Left renal cortex interstitium (tissue), 4 donors: Measurements from ENCODE around the gene ATL2. TPM values are rescaled to one million over a fixed set of nuclear protein-coding genes. Genes with fewer than 3 reads are reported as not detected.
"Not testable (repeated sequence)": the region's sequence is repeated elsewhere in the genome, so short reads cannot be mapped to it uniquely, and the experiment has no call there.

Source experiments
- DNase-seq, 4 donors: peaks; one replicate each; pipeline ENCODE4 v3.0.0-alpha.2; 2013; ENCODE audit warnings: low read depth in 4 of 4, low spot score in 2 of 4, missing footprints in 1 of 4
- polyA plus RNA-seq, 4 donors: library from polyadenylated mRNA; unstranded; fragments of 120-200 nt; gene quantifications; one replicate each; pipeline ENCODE4 v1.2.1, GENCODE V29; 2013; ENCODE audit not compliant: insufficient read length in 4 of 4

Gene ATL2
- polyA plus RNA-seq, 4 donors: 53.5 to 76.0 (median 63.7) TPM

GRCh38 chr2:38394041-38394440, 17.0 kb upstream of the ATL2 start:
- no peak for DNase-seq

GRCh38 chr2:38390947-38391346, 13.9 kb upstream of the ATL2 start:
- no peak for DNase-seq

GRCh38 chr2:38387887-38388286, 10.8 kb upstream of the ATL2 start:
- no peak for DNase-seq

GRCh38 chr2:38386821-38387220, 9.7 kb upstream of the ATL2 start:
- DNase-seq: no peak

GRCh38 chr2:38386377-38386776, 9.3 kb upstream of the ATL2 start:
- no peak for DNase-seq

GRCh38 chr2:38384338-38384737, 7.3 kb upstream of the ATL2 start:
- no peak for DNase-seq

GRCh38 chr2:38383741-38384140, 6.7 kb upstream of the ATL2 start:
- not testable (repeated sequence) for DNase-seq

GRCh38 chr2:38381381-38382143, 4.5 kb upstream of the ATL2 start:
- no peak for DNase-seq

- DNase-seq: no peak
These were observed 3.5 kb upstream of the ATL2 start for GRCh38 chr2:38380397-38381130.

- DNase-seq: peak; percentile 39 to 70 (median 53)
These were observed 575 bp downstream of the ATL2 start for GRCh38 chr2:38376346-38377049.

GRCh38 chr2:38375696-38376345, 1.3 kb downstream of the ATL2 start:
- peak in 1 of 4 donors; percentile 34 for DNase-seq

GRCh38 chr2:38374984-38375383, 2.1 kb downstream of the ATL2 start:
- DNase-seq: peak in 2 of 4 donors; percentile 17 to 33

GRCh38 chr2:38371235-38371634, 5.8 kb downstream of the ATL2 start:
- no peak for DNase-seq

- no peak for DNase-seq
These were observed 6.4 kb downstream of the ATL2 start for GRCh38 chr2:38370664-38371063.

GRCh38 chr2:38362232-38362631, 14.8 kb downstream of the ATL2 start:
- DNase-seq: no peak

- no peak for DNase-seq
These were observed 16.9 kb downstream of the ATL2 start for GRCh38 chr2:38360177-38360576.

- DNase-seq: no peak
These were observed 23.7 kb downstream of the ATL2 start for GRCh38 chr2:38353402-38353801.

- DNase-seq: no peak
These were observed 24.7 kb downstream of the ATL2 start for GRCh38 chr2:38352336-38352735.

- no peak for DNase-seq
These were observed 31.6 kb downstream of the ATL2 start for GRCh38 chr2:38345323-38346038.

- no peak for DNase-seq
These were observed 32.3 kb downstream of the ATL2 start for GRCh38 chr2:38344813-38345212.
